Keratinocyte (primary cell): ENCODE results near the gene RSBN1.

ENCODE experiments used
- EZH2 ChIP-seq: IDR thresholded peaks from one replicate; pipeline ENCODE4 v1.6.1; 2012; ENCODE audit warnings: inconsistent platforms, mild to moderate bottlenecking, low read length, moderate library complexity
- TF ChIP-seq, protein P1 (sequence below), 3 experiments: IDR thresholded peaks in 1 of 3; conservative IDR thresholded peaks in 1 of 3; optimal IDR thresholded peaks in 1 of 3; 2 replicates in 2 of 3; 3 replicates in 1 of 3; pipeline versions ENCODE3 to v1.5.1; 2011; ENCODE audit warnings: low read length in 3 of 3, mild to moderate bottlenecking in 3 of 3, moderate library complexity in 2 of 3, control low read depth in 1 of 3, inconsistent platforms in 1 of 3; ENCODE audit not compliant: insufficient read depth in 2 of 3; ENCODE audit errors: extremely low read depth in 1 of 3

DNA sequence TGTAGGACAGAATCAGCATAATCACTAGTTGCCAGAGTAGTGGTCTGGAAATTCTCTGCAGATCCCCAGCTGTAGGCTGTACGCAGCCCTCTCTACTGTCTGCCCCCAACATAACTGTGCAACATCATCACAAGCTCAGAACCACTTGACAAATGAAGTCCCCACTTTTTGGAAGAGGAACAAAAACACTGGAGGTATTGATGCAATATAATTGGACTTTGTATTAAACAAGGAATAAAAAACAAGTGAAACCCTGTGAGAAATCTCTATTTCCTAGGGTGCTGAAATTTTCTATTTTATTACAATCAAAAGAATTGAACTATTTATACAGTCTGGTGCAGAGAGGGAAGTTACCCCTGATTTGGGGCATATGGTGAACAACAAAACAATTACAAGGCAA lies 68.2 kb downstream of the RSBN1 start:
- TF ChIP-seq, protein P1, sequence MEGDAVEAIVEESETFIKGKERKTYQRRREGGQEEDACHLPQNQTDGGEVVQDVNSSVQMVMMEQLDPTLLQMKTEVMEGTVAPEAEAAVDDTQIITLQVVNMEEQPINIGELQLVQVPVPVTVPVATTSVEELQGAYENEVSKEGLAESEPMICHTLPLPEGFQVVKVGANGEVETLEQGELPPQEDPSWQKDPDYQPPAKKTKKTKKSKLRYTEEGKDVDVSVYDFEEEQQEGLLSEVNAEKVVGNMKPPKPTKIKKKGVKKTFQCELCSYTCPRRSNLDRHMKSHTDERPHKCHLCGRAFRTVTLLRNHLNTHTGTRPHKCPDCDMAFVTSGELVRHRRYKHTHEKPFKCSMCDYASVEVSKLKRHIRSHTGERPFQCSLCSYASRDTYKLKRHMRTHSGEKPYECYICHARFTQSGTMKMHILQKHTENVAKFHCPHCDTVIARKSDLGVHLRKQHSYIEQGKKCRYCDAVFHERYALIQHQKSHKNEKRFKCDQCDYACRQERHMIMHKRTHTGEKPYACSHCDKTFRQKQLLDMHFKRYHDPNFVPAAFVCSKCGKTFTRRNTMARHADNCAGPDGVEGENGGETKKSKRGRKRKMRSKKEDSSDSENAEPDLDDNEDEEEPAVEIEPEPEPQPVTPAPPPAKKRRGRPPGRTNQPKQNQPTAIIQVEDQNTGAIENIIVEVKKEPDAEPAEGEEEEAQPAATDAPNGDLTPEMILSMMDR (optimal IDR thresholded peaks at IDR 0.05 in 1 of 3, IDR thresholded peaks at IDR 0.05 in 1 of 3, conservative IDR thresholded peaks at IDR 0.05 in 1 of 3; ENCODE audit: extremely low read depth in 1 of 3, insufficient read depth in 2 of 3, low read length in 3 of 3) = no peak
- no peak for TF ChIP-seq EZH2
